Posterior cingulate gyrus (tissue), 11 donors: ENCODE data around the gene CCDC180.
"Not testable (repeated sequence)": the region's sequence is repeated elsewhere in the genome, so short reads cannot be mapped to it uniquely, and the experiment has no call there.

Source experiments
- DNase-seq, 10 donors: peaks; one replicate each; pipeline versions ENCODE4 v3.0.0 to v3.0.0-alpha.2; 2020 to 2021; ENCODE audit warnings: mixed read lengths in 3 of 10
- intact Hi-C: fragments of 100-400 bp; cut with DNase I; formaldehyde crosslinking; loops from one replicate; pipeline ENCODE4 v1.15.1; 2023

The CCDC180 gene

DNA sequence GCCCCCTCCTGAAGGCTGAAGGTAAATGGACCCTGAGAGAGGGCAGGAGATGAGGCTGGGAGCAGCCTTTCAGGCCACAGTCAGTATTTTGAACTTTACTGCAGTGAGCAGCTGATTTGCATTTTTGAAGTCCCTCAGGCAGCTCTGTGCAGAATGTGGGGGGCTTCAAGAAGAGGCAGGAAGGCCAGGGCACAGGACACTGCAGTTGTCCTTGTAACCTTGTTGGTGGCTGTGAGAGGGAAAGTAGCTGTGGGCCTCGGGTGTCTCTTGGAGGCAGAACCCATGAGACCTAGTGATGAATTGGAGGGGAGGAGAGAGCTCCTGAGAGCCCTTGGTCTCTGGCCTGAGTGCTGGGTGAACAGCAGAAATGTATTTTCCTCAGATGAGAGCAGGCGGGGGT is 2.6 kb downstream of the CCDC180 start:
- intact Hi-C loops: no loop called here
- DNase-seq: no peak

DNA sequence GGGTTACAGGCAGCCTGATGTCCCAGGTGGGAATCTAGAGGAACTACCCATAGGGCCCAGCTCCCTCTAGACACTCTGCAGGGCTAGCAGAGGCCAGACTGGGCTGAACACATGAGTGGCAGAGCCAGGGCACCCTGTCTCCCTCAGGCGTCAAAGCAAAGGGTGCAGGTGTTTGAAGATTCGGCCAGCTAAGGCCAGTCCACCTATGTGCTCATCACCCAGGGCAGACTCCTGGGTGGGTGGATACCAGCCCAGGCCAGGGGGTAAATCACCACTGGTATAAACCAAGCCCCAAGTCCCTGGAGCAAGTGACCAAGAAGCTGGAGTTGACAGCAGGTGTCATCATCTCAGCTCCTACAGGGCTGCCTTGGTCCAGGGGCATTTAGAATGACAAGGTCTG is 3.4 kb downstream of the CCDC180 start:
- intact Hi-C loops: no loop called here
- DNase-seq: no peak

DNA sequence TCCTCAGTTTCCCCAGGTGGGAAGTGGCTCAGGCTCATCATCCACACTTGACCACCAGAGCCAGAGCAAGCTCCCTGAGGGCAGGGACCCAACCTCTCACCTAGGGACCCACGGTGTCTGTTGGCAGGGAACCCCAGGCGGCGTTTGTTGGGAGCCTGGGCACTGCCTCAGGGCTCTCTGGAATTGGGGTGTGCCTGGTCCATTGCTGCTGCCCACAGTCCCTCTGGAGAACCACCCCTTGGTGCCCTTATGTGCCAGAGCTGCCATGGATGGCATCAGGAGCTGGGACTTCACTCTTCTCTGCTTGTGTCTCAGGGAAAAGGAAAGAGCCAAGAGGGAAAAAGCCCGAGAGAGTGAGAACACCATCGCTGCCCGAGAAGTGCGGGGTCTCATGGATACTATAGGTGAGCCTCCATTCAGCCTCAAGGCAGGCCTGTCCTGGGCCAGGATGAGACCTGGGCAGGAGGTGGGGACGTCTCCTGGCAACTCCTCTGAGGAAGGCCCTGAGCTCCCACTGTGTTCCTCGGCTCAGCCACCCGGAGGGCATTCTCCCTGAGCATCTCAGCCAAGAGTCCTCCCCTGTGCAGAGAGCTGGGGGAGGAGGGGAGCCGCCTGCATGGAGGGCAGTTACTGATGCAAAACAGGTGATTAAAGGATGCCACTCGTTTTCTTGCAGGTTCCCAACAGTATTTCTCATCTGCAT is 4.5 kb downstream of the CCDC180 start:
- intact Hi-C loops: no loop called here
- no peak for DNase-seq

DNA sequence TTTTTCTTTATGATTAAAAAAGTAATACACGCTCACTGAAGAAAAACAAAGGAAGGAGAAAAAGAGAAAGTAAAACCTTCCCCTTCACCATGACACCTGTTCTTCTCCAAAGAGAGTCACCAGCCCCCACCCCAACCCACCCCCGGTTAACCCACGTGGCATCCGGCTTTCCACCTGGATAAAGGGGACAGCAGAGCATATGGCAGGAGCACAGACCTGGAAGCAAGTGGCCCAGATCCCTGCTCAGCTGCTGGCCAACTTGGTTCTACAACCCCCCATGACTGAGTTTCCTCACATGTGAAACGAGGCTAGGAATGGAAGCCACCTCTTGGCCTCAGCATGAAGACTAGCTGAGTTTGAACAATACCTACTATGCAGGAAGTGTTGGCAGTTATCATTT is 5.1 kb downstream of the CCDC180 start:
- intact Hi-C loops: no loop called here
- no peak for DNase-seq

DNA sequence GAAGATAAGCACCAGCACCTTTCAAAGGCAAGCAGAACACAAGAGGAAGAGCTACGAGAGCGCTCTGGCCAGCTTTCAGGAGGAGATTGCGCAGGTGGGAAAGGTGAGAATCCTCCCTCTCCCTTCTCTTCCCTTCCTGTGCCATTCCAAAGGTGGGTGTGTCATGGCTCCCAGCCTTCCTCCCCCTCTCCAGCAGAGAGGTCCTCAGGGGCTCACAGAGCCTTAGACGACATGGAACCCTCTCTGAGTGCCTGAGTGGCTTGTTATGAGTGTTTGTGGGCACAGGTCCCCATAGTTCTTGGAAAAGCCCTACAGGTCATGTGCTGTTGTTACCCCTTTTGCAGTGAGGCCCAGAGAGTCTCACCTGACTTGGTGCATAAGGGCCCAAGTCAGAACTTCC is 5.8 kb downstream of the CCDC180 start:
- DNase-seq: no peak
- intact Hi-C loops: no loop called here

DNA sequence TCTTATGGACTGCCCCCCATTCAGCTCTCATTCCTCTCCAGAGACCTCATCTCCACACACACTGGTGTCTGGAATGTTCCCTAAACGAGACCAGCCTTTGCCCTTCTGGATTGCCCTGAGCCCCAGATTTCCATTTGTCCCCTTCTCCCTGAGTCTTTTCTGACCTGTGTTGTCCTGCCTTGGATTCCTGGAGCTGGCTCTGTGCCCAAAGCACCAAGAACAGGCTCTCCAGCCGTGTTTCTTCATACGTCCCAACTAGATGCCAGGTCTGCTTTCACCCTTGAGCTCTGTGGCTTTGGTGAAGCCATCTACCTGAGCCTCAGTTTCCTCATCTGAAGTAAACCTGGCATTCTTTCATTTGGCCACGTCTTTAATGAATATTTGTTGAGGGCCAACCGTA is 6.3 kb downstream of the CCDC180 start:
- intact Hi-C loops: no loop called here
- no peak for DNase-seq

DNA sequence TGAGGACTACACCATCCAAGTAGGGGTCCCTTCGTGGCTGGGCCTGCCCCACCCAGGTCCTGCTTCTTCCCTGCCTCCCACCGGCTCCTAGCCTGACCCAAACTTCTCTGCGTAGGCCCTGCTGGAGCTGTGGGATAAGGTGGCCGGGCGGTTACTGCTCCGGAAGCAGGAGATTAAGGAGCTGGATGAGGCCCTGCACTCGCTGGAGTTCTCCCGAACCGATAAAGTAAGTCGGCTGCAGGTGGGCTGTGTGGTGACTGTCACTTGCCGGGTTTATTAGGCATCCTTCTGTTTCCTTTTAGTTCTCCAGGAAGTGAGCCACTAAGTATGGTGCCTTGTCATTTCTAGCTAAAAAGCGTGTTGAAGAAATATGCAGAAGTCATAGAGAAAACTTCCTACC is 7.0 kb downstream of the CCDC180 start:
- intact Hi-C loops: no loop called here
- no peak for DNase-seq

DNA sequence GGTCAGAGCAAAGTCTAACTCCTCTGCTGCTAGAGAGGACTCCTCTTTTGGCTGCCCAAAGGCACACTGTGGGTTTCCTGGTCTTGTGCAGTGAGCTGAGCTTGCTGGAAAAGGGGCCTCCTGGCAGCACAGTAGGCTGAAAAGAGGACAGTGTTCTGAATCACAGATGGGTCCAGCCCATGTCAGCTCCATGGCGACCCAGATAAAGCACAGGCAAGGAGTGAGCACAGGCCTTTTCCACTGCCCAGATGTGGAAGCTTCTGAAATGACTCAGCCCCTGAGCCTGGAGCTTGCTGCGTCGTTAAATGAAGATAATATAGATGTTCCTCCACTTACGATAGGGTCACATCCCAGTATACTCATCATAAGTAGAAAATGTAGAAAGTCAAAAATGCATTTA is 8.1 kb downstream of the CCDC180 start:
- peak in 1 of 10 donors; percentile 32 for DNase-seq
- intact Hi-C loops: no loop called here

DNA sequence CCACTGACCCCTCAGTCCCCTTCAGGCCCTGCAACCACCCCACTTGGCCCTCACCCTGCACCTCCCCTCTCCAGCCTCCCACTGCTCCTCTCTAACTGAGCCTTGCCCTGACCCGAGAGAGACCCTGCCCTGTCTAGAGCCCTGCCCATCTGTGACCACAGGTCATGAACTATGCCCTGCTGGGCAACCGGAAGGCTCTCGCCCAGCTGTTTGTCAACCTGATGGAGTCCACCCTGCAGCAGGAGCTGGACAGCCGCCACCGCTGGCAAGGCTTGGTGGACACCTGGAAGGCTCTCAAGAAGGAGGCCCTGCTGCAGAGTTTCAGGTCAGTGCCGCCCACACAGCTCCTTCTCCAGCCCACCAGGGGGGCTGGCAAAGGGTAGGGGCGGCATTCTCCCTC is 9.4 kb downstream of the CCDC180 start:
- no peak for DNase-seq
- intact Hi-C loops: no loop called here

DNA sequence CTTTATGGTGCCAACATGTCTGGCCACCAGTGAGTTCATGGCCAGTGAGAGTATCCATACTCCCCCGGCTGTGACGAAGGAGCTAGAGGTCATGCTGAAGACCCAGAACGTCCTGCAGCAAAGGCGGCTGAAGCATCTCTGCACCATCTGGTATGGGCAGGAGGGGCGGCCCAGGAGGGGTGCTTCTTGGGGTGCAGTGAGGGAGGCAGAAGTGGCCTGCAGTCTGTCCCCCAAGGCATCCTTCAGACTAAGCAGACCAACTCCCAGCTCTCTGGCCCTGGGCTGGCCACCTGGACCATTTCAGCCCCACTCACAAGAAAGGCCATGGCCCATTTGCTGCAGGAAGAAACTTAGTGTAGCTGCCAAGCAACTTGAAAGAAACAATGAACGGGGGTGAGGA is 11.0 kb downstream of the CCDC180 start:
- intact Hi-C loops: no loop called here
- no peak for DNase-seq

DNA sequence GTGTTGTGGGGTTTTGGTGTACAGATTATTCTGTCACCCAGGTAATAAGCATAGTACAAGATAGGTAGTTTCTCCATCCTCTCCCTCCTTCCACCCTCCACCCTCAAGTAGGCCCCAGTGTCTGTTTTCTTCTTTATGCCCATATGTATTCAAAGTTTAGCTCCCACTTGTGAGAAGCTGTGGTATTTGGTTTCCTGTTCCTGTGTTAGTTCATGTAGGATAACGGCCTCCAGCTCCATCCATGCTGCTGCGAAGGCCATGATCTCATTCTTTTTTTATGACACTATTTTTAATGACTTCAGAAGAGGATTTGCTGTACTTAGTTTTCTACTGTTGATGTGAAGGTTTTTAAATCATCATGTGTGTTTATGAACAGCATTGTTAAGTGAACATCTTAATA is 11.9 kb downstream of the CCDC180 start:
- intact Hi-C loops: no loop called here
- DNase-seq: no peak

DNA sequence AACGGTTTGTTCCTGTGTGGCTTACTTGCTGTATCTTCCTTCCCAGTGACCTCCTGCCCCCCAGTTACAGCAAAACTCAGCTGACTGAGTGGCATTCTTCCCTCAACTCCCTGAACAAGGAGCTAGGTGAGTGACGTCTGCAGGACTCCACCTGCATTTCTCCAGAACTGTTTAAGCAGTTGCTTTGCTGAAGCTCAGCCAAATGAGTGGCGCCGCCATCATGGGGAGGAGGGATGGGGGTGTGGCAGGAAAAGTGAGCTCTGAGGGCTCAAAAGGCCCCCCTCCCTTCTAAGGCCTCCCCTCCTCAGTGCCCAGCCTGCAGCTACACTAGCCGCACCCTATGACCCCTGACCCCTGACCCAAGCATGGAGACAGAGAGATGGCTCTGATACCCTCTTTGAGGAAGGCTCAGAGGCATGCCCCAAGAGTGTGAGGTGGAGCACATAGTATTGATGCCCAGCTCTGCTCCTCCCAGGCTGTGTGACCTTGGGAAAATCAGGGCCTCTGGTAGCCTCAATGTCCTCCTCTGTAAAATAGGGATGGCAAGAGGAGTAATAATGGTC is 12.7 kb downstream of the CCDC180 start:
- intact Hi-C loops: no loop called here

DNA sequence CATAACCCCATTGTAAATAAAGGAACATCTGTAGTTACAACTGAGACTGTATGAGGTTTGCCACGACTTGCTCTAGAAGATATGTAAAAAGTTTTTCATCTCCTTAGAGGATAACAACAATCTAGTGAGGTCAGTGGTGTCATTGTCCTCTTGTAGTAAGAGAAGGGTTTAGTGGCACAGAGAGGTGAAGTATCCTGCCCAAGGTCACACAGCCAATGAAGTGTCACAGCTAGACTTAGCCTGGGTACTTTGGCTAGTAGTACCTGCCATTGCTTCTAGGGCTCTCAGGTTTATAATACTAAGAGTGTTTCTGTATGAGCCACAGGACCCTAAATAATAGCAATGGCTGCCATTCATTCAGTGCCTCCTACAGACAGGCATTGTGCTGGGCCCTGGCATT is 13.8 kb downstream of the CCDC180 start:
- DNase-seq: no peak
- intact Hi-C loops: no loop called here

More for the DNA sequence above, 12.7 kb downstream of the CCDC180 start:
- DNase-seq: peak in 1 of 10 donors; percentile 37

DNA sequence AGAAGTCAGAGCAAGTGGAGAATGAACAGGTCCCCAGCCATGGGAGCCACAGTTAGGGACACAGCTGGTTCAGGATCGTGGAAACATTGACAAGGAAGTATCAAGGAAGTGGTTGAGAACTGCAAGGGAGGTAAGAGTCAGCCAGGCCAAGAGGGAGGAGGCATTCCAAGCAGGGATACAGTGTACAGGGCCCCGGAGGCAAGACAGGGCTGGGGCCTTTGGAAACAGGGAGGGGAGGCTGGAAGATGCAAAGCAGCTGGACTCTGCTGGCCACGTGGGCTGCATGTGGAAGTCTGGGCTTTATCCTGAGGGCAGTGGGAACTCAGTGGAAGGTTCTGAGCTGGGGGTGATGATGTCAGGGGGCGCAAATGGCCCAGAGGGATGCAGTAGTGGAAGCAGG is 14.2 kb downstream of the CCDC180 start:
- intact Hi-C loops: no loop called here
- DNase-seq: peak in 1 of 10 donors; percentile 18

DNA sequence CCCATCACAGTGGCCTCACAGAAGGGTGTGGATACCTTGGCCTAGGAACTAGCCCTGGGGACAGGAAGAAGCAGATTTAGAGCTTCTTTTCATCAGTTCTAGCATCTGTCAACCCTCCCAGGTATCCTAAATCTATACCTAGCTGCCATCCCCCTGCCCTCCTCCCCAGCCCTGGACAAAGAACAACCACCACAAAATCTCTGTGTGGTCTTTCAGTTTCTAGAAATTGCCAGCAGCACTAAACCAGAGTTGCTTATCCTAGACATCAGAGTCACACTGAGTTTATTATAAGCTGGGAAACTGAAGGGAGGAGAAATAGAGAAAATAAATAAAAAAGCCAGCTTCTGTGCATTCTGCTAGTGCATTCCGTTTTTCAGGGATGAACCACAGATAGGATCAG is 14.6 kb downstream of the CCDC180 start:
- intact Hi-C loops: no loop called here
- no peak for DNase-seq

DNA sequence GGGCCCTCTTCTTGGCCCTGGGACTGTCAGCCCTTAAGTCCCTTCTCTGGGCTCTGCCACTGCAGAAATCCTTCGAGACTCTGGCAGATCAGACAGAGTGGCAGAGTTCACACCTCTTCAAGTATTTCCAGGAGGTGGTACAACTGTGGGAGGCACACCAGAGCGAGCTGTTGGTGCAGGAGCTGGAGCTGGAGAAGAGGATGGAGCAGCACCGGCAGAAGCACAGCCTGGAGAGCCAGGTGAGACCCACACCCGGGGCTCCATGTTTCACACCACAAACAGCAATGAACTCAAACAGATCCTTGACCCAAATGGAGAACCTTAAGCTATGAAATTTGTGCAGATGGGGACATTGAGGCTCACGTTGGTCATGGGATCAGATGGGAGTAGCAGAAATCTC is 17.5 kb downstream of the CCDC180 start:
- DNase-seq: no peak
- intact Hi-C loops: no loop called here

DNA sequence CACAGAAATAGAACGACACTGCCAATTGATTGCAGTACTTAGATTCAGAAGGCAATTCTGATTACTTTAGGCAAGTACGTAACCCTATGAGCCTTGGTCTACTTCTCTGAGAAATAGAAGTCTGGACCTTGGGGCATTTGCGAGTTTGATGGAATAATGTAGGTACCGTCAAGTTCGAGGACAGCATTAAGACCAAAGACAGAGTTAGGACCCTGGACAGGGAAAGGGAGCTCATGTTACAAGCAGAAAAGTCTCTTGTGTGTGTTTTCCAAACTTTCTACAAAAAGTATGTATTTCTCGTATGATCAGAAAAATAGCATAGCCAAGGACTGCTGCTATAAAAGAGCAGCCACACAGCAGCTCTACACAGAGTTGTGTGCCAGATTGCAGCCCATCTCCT is 20.1 kb downstream of the CCDC180 start:
- no peak for DNase-seq
- intact Hi-C loops: no loop called here

DNA sequence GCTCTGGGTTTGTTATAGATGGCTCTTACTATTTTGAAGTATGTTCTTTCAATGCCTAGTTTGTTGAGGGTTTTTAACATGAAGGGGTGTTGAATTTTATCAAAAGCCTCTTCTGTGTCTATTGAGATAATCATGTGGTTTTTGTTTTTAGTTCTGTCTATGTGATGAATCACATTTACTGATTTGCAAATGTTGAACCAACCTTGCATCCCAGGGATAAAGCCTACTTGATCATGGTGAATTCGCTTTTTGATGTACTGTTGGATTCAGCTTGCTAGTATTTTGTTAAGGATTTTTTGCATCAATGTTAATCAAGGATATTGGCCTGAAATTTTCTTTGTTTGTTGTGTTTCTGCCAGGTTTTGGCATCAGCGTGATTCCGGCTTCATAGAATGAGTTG is 25.5 kb downstream of the CCDC180 start:
- intact Hi-C loops: no loop called here
- DNase-seq: no peak

DNA sequence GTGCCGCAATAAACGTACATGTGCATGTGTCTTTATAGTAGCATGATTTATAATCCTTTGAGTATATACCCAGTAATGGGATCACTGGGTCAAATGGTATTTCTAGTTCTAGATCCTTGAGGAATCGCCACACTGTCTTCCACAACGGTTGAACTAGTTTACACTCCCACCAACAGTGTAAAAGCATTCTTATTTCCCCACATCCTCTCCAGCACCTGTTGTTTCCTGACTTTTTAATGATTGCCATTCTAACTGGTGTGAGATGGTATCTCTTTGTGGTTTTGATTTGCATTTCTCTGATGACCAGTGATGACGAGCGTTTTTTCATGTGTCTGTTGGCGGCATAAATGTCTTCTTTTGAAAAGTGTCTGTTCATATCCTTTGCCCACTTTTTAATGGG is 28.2 kb downstream of the CCDC180 start:
- DNase-seq, intact Hi-C loops: not testable (repeated sequence)

DNA sequence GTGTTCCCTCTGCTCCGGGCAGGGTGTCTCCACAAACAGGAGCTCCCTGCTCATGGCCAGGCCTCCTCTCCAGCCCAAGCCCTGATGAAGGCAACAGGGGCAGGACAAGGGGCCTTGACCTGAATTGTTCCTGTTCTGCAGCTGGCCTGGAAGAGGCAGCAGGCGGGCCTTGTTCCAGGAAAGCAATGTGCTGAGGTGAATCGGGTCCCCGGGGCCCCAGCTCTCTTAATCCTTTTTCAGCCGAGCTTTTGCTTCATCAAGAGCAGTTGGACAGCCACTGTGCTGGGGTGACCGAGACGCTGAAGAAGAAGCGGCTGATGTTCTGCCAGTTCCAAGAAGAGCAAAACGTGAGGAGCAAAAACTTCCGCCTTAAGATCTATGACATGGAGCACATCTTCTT is 41.4 kb downstream of the CCDC180 start:
- DNase-seq: no peak
- intact Hi-C loops: no loop called here

DNA sequence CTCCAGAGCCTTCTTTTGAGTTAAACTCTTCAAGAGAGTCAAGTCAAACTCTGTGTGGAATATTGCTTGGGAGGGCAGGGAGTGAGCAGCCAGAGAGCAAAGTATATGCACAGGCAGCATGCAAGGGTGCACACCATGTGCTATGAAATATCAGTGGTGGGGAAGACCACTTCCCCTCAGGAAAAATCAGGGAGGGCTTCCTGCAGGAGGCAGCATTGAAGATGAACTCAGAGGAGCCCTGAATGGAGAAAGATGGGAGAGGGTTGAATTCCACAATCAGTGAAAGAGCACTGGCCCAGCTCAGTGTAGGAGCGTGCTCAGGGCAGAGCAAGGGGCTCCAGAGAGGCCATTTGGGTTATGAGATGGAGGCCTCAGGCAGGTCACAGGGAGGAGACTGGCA is 41.9 kb downstream of the CCDC180 start:
- no peak for DNase-seq
- intact Hi-C loops: no loop called here

DNA sequence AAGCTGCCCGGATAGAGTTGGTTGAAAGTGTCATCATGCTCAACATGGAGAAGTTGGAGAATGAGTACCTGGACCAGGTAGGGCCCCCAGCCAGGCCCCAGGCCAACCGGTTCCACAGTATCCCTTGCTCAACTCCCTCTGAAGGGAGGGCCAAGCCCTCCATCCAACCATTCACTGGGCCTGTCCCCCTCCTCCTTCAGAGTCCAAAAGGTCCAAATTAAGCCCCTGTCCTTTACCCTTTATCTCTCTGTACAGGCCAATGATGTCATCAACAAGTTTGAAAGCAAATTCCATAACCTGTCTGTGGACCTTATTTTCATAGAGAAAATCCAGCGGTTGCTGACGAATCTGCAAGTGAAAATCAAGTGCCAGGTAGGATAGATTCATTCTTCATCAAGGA is 47.2 kb downstream of the CCDC180 start:
- no peak for DNase-seq
- intact Hi-C loops: no loop called here

DNA sequence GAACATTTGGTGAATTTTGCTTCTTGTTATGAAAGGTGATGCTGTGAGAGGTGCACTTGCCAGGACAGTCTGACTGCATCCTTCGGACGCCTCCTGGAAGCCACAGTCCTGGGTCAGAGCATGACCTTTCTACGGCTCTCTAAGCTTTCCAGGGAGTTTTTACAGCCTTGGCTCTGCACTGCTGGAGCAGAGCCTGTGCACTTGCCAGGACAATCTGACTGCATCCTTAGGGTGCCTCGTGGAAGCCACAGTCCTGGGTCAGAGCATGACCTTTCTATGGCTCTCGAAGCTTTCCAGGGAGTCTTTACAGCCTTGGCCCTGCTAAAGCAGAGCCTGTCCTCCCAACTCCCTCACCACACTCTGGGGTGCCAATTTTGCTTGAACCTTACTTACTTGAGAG is 49.6 kb downstream of the CCDC180 start:
- DNase-seq: no peak
- intact Hi-C loops: no loop called here
